ENCODE results near the gene CCDC110.

The CCDC110 gene

DNA sequence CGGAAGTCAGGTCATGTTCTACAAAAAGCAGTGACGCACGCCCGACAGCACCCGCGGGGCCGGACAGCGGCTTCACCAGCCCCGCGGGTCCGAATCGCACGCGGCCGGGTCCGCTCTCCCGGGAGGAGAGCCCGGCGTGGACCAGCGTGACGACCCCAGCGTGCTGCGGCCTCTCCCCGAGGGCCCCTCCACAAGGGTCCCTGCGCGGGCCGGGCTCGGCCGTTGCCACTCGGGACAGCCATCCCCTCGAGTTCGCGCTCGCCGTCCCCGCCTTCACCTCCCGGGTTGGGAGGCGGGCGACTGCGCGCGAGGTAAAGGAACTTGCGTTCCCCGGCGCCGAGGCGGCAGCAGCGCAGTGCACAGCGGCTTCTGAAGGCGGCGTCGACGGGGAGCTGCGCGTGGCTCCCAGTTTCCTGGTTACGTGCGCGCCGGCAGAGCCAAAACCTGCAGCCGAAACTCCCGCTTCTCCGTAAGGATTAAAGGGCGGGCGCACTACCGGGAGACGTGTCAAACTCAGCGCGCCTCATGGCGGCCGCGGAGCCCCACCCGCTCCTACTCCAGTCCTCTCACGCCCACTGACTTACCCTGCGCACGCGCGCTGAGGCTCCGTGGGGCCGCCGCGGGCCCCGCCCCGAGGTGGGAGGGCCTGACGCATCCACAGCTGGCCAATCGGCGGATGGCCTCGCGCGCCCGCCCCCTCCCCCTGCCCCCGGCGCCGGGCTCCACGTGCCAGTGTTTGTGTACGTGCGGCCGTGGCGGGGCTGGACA lies 75.4 kb downstream of the CCDC110 start:
- H3K4me3 ChIP-seq (ENCODE audit: low read depth, low read length) = peak overlapping the region; percentile 73
- TF ChIP-seq, protein P1, sequence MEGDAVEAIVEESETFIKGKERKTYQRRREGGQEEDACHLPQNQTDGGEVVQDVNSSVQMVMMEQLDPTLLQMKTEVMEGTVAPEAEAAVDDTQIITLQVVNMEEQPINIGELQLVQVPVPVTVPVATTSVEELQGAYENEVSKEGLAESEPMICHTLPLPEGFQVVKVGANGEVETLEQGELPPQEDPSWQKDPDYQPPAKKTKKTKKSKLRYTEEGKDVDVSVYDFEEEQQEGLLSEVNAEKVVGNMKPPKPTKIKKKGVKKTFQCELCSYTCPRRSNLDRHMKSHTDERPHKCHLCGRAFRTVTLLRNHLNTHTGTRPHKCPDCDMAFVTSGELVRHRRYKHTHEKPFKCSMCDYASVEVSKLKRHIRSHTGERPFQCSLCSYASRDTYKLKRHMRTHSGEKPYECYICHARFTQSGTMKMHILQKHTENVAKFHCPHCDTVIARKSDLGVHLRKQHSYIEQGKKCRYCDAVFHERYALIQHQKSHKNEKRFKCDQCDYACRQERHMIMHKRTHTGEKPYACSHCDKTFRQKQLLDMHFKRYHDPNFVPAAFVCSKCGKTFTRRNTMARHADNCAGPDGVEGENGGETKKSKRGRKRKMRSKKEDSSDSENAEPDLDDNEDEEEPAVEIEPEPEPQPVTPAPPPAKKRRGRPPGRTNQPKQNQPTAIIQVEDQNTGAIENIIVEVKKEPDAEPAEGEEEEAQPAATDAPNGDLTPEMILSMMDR (IDR thresholded peaks at IDR 0.05; ENCODE audit: low read depth, low read length, missing control alignments) = no peak
- DNase-seq (ENCODE audit: low read depth) = peak; percentile 90

DNA sequence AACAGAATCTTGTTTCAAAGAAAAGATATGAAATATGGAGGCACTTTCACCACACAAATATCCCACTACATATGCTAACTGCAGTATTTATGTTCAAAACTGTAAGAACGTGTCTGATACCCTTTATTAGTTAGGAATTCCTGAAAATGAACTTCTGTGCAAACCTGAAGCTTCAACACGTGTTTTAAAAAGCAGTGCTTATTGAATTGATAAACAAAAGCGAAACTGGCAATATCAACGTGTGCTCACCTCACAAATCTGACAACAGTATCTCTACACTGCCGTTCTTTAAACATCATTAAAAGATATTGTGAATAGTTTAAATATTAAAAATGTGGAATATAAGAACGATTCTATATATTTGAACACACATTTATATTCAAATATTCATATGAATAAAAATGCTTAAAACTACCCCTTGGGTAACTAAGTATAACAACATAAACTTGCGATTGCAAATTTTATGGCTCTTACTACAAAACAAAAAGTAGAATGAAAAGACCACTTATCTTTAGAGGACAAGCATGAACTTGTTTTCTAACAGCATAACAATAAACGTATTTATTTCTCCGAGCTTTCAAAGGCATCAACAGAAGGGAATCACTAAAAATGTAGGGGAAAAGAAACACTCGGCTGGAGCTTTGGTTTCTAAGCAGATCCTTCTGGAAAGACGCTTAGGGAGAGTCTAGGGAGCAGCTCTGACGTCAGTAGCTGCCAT lies 76.1 kb downstream of the CCDC110 start, which contains the start of gene LRP2BP:
Gene LRP2BP (minus strand): TSS at position 687 of the 718 bp plus-strand sequence. CDS start 17,738 bp downstream, outside the sequence.
- peak within 1 kb of the TSS; percentile 73 for H3K4me3 ChIP-seq (ENCODE audit: low read depth, low read length)
- TF ChIP-seq, protein P1 (IDR thresholded peaks at IDR 0.05; ENCODE audit: low read depth, low read length, missing control alignments) = no peak
- no peak for DNase-seq (ENCODE audit: low read depth)
